Fibroblast of skin of right quadriceps (primary cell): ENCODE results near the gene RNASE13.
A peak's percentile ranks its signal among the peaks of the same experiment; 100 is the strongest.
"Not testable (repeated sequence)": the region's sequence is repeated elsewhere in the genome, so short reads cannot be mapped to it uniquely, and the experiment has no call there.

Source experiments
- DNase-seq: peaks from one replicate; pipeline ENCODE4 v3.0.0-alpha.2; 2013

Gene RNASE13

DNA sequence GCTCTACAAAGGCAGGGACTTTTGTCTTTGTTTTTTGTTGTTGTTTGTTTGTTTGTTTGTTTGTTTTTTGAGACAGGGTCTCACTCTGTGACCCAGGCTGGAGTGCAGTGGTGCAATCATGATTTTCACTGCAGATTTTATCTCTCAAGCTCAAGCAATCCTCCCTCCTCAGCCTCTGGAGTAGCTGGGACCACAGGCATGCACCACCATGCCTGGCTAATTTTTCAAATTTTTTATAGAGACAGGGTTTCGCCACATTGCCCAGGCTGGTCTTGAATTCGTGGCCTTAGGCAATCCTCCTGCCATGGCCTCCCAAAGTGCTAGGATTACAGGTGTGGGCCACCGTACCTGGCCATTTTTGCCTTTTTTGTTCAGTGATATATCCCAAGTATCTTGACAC lies 6.3 kb upstream of the RNASE13 start:
- not testable (repeated sequence) for DNase-seq

DNA sequence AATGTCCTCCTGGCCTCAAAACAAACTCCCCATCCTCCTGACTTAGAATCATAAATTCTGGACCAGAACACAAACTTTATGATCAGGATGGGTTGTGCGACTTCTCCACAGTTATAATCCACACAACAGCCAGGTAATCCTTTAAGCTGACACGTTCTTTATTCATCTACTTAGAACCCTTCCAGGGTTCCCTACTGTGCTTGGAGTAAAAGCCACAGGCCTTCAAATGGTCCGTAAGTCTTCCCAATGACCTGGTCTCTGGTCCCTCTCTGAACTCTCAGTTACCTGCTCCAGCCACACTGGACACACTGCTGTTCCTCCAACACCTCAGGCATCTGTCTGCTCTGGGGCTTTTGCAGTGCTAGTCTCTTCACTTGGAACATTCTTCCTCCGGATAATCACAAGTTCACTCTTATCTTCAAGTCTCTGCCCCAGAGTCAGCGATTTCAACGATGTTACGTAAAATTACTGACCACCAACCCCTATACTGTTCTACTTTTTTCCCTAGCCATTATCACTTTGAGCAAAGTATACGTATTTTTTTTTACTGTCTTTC lies 5.8 kb upstream of the RNASE13 start:
- DNase-seq = no peak

DNA sequence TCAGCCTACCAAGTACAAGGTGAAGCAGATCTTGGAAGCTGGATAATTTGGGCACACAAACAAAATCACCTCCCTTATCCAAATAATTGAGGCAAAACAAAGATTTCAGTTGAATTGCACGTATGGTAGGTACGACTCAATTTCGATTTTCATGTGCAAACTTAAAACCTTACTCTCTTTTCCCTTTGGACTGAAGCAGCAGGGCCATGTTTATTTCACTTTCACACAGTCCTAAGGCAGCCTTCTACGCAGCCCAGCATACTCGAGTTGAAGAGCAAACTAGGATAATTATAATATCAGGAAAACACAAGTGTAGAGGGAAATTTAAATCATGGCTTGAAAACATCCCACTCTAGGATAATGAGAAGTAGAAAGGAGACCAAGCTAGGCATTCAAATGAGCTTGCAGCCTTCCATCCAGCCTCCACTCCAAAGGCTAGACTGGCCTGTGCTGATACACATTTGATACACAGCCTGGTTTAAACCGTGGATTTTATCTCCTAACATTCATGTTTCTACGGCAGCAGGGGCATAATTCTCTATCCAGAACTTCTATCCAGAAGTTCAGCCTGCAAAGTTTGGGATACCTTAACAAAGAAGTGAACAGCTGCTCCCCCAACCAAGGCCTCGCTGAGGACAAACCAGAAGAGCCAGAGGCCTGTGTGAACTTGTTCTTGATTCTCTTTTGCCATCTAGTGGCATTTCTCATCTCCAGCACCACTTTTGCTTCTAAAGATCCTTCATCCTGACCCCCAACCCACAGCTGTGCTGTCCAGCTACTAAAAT lies 5.2 kb upstream of the RNASE13 start:
- peak; percentile 61 for DNase-seq

DNA sequence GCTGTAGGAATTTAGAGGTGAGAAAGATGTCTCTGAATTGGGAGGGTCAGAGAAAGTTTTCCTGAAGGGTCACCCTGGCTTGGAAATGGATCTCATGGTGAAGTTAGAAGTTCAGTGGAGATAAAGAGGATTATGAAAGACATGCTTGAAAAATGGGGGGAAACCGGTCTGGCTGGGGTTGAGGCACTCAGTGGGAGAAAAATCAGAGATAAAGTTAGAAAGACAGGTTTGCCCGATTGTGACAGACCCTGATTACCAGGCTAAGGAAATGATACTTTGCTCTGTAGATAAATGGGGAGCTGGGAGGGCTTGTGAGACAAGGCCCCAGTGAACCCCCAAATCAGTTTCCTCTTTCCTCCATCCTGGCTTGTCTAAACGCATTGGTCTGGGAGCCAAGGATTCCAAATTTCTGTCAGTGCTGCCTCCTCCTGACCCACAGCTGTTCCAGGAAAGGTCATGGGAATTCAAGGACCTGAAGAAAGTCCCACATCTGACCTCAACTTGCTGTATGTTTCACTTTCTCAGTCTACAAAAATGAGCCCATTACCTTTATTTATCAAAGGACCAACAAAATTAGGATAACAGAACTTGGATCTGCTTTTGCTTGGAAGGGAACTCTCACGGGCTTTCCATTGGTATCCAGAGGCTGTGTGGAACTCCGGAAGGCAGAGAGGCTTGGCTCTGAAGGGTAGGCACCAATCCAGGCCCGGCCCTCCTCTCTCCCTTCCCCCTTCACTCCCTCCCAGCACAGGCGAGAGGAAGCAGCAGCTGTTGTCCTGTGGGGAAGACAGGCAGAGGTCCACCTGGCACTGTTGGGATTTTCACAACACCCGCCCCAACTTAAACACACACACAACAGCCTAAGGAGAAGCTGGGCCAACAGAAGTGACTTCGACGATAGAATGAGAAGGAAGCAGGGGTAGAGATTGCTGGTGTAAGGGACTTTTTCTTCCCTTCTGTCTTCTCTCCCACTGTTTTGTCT lies 4.1 kb upstream of the RNASE13 start:
- DNase-seq = no peak

DNA sequence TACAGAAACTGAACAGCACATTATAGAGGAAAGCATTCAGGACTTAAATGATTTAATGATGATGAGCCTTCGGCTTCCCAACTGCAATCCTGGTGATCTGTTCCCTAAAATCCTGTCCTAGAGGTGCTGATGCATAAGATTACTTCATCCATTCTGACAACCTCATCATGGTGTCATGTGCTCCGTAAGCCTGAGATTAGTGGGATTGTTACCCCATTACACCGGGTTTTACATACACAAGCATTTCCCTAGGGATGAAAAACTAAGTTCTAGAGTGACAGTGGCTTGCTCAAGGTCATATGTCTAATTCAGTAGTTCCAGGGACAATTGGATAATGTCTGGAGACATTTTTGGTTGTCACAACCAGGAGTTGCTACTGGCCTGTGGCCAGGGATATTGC lies 2.5 kb upstream of the RNASE13 start:
- DNase-seq = no peak

DNA sequence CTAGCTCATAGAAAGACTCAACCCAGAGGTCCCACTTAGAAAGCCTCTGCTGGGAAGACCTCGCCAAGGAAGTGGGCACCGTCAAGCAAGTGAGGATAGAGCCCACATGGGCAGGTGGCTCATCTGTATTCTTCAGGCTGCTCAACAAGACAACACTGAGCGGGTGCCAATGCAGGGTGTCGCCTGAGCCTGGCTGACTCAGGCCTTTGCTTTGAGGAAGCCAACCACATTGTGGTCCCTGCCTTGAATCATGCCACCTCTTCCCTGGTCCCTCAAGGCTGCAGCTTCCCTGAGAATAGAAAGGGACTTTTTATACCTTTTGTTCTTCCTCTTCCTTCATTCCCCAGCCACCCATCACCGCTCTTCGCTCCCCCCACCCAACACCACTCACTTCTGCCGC lies 2.1 kb upstream of the RNASE13 start:
- no peak for DNase-seq

DNA sequence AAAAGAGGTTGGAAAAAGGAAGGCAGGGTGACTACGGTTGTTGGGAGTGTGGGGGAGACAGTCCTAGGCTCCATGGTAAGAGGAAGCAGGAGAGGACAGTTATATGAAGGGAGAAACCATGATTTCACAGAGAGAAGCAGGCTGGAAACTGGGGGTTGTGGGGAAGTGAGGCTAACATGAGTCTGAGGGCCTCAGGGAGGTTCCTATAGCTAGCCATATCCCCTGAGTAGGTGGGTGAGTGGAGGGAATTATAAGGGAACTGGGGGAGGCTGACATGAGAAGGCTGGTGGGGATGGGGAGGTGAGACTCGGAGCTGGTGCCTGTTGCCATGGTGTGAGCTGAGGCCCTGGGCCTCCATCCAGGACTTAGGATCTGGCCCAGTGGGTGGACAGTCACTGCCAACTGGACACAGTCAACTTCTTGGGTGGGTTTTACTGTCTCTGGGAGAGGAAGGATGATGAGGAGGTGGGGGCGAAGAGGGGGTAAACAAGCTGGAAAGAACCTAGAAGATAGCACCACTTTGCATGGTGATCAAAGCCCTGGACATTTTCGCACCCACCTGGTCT lies 1.4 kb downstream of the RNASE13 start:
- DNase-seq = no peak

DNA sequence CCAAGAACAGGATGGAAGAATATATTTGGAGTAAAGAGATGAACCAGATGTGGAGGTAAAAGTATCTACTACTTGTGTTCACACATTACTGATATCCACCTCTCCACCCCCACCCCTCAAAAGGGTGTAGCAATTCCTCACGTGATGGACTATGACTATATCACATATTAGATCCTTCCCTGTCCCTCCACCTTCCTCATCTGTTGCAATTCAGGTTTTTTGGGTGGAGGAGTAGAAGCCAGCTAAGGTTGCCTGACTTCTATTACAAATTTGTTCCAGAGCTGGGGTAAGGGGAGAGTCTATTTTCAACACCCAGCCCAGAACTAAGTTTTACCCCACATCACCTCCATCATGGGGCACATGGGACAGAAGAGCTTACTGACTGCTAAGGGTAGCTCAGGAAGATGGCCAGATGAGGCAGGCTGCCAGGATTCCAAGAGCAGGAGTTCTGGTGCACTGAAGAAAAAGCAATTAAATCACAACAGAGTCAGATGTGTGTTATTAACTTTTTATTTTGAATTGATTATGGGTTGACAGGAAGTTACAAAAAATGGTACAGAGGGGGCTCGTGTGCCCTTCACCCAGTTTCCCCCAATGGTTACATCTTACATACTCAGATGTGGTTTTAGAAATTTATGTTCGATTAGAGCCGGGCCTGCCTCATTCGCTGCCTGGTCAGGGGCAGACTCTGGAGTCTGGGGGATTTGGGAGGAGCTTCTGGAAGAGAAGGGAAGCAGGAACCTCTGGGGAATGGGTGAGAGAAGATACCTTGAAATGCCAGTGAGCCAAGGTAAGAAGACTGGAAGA lies 2.1 kb downstream of the RNASE13 start:
- no peak for DNase-seq

DNA sequence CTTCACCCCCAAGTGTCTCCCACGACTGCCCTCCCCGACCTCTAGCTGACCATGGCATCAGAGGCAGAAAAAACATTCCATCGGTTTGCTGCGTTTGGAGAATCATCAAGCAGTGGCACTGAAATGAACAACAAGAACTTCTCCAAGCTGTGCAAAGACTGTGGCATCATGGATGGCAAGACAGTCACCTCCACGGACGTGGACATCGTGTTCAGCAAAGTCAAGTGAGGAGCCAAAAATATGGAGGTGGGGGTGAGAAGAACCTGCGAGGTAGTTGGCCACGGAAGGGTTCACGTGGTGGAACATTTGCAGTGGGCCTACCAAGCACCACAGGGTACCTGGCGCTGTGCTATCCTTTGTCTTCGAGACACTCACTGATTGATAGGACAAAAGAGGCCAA lies 4.1 kb downstream of the RNASE13 start:
- no peak for DNase-seq

DNA sequence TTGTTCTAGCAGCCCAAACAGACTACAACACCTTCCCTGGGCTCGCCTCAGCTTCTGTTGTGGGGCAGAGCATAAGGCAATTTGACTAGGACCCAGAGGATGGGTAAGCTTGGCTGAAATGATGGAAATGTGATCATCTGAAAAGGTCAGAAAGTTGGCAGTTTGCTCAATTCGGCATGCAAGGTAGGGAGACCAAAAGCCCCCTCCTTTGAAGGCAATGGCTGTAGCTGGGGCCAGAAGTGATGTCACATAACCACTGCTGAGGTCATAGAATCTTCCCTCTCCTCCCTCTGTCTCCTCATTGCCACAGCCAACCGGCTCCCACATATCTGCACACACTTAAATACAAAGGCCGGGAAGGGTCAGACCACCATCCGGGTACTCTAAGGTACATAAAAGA lies 4.7 kb downstream of the RNASE13 start, which contains the start of gene TPPP2:
Gene TPPP2 (plus strand): TSS at position 301 of the 400 bp plus-strand sequence. CDS start 365 bp downstream, outside the sequence.
- no peak for DNase-seq

DNA sequence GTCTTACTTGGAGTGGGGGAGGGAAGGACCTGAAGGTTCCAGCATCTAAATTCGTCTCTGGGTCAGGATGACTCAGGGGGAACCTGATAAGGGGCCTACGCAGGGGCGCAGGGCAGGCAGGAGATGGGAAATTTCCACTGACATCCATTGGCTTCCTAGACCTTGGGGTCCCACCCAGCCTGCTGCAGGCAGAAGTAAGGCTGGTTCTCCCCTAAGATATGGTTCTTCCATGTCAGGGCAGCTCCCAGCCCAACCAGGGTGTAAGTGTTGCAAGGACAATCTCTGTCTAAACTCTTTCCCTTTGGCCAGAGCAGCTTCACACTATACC lies 7.7 kb downstream of the RNASE13 start:
- DNase-seq = no peak

DNA sequence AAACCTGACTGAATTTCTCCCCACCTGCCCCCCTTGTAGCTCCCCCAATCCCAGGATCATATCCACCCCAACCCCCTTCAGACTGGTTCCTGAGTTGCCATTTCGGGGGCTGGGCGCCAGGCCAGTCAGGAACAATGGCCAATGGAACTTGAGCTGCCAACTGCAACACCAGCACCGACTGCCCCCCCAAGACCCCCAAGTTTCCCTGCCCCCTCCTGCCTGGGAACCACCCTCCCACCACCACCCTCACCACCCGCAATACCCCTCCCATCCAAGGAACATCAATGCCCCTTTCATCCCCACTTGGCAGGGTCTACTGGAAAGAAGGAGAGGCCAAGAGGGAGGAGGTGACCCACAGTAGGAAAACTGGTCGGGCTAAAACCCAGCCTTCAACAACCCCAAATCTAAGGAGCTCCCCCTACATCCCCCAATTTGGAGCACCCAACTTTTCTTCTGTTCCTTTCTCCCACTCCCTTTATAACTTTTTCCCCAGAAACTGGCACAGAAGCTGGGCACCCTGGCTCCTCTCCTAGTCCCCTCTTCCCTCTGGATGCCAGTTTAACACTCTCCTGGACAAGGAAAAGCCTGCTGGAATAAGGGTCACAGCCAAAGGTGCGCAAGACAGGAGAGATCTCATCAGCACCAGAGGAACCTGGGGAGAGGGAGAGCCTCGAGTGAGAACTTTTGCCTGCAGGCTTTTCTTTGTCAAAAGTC lies 8.2 kb downstream of the RNASE13 start:
- DNase-seq = no peak

DNA sequence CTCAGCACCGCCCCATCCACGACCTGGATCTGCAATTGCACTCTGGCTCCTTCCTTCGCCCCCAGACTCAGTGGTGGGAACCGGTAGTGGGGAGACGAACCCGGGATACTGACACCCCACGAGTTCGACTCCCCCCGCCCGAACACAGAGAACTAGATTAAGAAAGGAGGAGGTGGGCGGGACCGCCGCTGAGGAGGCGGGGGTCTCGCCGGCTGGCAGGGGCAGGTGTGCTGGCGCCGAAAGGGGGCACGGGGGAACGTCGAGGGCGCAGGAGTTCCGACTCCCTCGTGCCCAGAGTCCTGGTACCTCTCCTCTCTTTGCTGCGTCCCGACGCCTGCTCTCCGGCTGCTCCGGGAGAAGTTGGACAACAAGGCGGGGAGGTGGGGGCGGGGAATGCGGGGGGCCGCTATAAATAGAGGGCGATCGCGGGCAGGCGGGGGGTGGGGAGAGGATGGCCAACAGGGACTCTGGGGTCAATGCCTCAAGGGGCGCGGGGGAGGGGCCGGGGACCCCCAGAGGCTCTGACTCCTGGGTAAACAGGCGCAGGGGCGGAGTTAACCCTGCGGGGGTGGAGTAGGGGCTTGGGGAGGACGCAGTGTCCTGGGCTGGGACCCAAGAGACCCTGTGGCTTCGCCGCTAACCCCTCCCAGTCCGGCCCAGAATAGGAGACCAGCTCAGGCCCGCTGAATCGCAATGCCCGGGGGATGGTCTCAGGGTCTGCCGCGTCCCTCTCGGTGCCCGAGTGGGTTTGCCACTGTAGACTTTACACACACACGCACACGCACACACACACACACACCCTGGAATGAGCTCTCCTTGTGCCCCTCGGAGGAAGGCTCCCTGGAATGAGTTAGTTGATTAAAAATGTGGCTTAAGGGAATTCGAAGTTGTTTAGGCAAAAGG lies 9.0 kb downstream of the RNASE13 start:
- DNase-seq = no peak

DNA sequence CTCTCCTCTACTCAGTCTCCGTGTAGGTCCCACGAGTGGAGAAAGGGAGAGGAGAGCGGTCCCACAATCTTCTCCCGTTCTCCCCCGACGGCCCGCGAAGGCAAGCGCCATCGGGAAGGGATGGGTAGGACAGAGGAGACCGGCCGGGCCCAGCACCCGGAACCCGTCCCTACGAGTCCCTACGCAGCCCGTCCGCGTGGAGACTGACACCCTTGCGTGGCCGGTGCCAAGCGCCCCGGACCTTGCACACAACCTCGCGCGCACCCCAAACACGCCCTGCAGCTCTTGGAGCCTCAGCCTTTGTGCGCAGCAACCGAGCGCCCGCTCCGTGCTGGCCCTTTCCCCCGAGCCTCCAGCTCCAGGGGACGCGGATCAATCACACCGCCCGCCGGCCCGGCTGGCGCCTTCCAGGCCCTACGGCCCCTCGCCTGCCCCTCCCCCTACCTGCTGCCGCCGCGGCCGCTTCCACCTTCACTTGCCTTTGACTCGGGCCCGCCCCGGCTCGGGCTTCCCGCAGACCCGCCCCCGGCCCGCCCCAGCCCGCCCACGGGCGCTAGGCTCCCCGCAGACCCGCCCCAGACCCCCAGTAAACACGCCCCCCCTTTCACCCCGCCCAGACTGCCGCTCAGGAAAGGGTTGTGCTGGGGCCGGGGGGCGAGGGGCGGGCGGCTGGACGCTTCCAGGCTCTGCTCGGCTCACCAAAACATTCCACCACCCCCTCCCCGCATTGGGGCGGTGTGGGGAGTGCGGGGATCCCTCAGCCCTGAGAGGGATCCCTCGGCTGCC lies 9.8 kb downstream of the RNASE13 start, which contains the start of gene NDRG2:
Gene NDRG2 (minus strand): TSS at position 477 of the 786 bp plus-strand sequence. CDS start 1,746 bp downstream, outside the sequence.
- DNase-seq = peak; percentile 34

DNA sequence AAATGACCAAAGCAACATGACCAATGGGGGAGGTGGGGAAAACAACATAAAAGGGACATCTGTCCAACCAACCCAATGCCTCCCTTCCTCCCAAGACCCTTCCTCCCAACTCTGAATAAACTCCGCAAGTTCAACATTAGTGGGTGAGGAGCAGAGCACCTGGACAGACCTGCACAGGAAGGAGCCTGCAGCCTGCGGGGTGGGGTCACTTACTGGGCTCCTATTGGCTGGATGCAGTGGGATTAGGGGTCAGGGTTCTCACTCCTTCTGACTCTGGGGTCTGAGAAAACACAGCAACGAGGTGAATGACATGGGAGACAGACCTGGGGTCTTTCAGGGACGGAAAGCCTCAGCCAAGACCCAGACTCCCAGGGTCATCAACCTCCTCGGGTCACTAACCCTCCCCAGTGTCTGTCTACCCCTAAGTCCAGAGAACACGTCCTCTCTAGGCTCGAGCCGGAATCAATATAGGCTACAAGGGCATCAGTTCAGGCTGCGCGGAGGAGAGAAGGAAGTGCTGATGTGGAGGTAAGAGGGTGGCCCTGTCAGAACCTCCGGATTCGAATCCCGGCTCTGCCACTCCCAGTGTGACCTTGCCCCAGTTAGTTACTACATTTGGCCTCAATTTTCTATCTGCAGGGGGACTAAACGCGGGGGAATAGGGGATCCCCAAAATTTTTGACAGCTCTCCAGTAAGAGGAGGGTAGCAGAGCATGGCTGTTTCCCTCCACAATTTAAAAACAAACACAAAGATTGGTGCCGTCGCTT lies 10.6 kb downstream of the RNASE13 start:
- no peak for DNase-seq

DNA sequence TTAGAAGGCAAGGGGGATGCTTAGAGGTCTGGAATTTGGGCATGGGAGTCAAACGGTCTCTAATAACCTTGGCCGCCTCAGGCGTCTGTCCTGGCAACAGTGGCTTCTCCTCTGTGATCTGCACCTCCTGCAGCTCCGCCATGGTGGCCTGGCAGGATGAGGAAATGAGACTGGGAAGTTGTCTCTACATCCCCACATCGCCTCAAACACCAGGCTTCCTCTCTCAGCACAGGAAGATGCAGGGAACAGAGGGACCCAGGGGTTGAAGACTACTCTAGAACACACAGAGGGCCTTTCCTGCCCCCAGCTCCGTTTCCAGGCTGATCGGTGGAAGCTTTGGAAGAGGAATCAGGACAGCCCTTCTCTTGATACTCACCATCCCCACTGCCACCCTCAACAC lies 11.4 kb downstream of the RNASE13 start:
- DNase-seq = no peak

DNA sequence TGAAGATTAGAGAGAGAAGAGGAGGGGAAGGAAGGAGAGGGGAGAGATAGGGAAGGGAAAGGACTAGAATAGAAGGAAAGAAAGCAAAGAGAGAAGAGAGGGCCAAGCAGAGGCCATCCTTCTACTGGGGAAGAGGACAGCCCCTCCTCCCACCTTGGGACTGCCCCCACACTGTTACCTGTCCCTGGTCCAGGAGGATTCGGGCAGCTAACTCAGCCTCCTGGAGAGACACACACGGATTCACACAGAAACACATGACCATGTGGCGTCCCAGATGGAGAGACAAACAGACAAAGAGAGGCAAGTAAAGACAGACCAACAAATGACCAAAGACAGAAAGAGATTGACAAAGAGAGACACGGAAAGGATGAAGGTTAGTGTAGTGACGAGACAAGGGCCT lies 11.9 kb downstream of the RNASE13 start:
- no peak for DNase-seq

DNA sequence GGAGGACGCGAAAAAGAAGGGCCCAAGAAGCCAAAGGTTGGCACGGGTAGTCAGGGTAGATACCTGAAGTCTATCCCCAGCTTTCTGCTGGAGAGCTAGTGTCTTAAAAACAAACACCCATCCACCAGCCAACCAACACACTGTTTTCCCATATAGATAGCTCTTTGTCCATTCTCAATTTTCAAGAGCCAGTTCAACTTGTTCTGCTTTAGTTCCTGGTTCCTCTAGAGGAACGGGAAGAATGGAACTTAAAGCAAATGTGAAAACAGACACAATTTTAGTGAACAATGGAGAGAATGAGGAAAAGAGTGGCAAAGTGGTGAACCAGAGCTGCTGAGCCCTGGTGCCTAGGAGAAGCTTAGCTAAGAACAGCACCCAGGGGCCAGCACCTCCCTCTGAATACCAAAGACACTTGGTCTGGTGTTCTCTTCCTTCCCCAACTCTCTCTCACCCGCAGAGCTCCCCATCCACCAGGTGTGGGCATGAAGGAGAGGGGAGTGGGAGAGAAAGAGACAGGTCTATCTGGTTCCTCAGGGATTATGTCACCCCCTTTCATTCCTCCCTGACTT lies 13.5 kb downstream of the RNASE13 start:
- no peak for DNase-seq
